Anterior cingulate cortex (tissue), 58 donors: Measurements from ENCODE around the gene BMP3.

ENCODE experiments used
- DNase-seq, 58 donors: peaks; one replicate each; lab custom pipeline; 2025; lab: John Stamatoyannopoulos, UW

The BMP3 gene

GRCh38 chr4:81095389-81095788 lies 64.9 kb downstream of the BMP3 start:
- DNase-seq = no peak

GRCh38 chr4:81096566-81096965 lies 66.1 kb downstream of the BMP3 start:
- DNase-seq = no peak

- no peak for DNase-seq
These were observed 71.6 kb downstream of the BMP3 start for GRCh38 chr4:81102107-81102506.

- DNase-seq = no peak
These were observed 75.6 kb downstream of the BMP3 start for GRCh38 chr4:81106150-81106549.
